Neural progenitor cell (in vitro differentiated cells): ENCODE data around the gene TRAPPC2. TPM values are rescaled to one million over a fixed set of nuclear protein-coding genes. Genes with fewer than 3 reads are reported as not detected.
"Not testable (repeated sequence)": the region's sequence is repeated elsewhere in the genome, so short reads cannot be mapped to it uniquely, and the experiment has no call there.

ENCODE experiments used
- DNase-seq: peaks from one replicate; pipeline ENCODE4 v3.0.0-alpha.2; 2016; ENCODE audit warnings: low spot score
- H2AFZ ChIP-seq: fragments of 200-600 bp; sonication (generic); replicated peaks from 2 replicates; pipeline ENCODE4 v1.6.1; 2016; ENCODE audit warnings: antibody characterized with exemption
- H3F3A ChIP-seq: fragments of 200-600 bp; sonication (generic); 2 replicates; pipeline ENCODE4 v1.6.1; 2016; ENCODE audit warnings: antibody characterized with exemption, low read depth
- H3K27ac ChIP-seq: fragments of 200-600 bp; sonication (generic); 2 replicates; pipeline ENCODE4 v1.5.1; 2016; ENCODE audit warnings: mild to moderate bottlenecking
- H3K27me3 ChIP-seq: fragments of 200-600 bp; sonication (generic); 2 replicates; pipeline ENCODE4 v1.6.1; 2016; ENCODE audit warnings: mild to moderate bottlenecking, moderate library complexity
- H3K36me3 ChIP-seq: fragments of 200-600 bp; sonication (generic); 2 replicates; pipeline ENCODE4 v1.5.1; 2016
- H3K4me1 ChIP-seq: fragments of 200-600 bp; sonication (generic); 2 replicates; pipeline ENCODE4 v1.6.1; 2016; ENCODE audit warnings: mixed run types
- H3K4me2 ChIP-seq: fragments of 200-600 bp; sonication (generic); 2 replicates; pipeline ENCODE4 v1.6.1; 2016
- H3K4me3 ChIP-seq: fragments of 200-600 bp; sonication (generic); 2 replicates; pipeline ENCODE4 v1.5.1; 2016
- H3K79me2 ChIP-seq: fragments of 200-600 bp; sonication (generic); 2 replicates; pipeline ENCODE4 v1.6.1; 2016; ENCODE audit warnings: low read depth
- H3K9ac ChIP-seq: fragments of 200-600 bp; sonication (generic); 2 replicates; pipeline ENCODE4 v1.6.1; 2016
- H3K9me3 ChIP-seq: fragments of 200-600 bp; sonication (generic); 2 replicates; pipeline ENCODE4 v1.5.1; 2016; ENCODE audit warnings: low read depth
- H4K20me1 ChIP-seq: fragments of 200-600 bp; sonication (generic); 2 replicates; pipeline ENCODE4 v1.6.1; 2016; ENCODE audit warnings: low read depth
- H3K27ac Mint-ChIP-seq: 3 replicates; pipeline ENCODE4 v1.8.0; 2021; ENCODE audit warnings: mixed read lengths
- H3K27me3 Mint-ChIP-seq: 2 replicates; pipeline ENCODE4 v1.8.0; 2022; ENCODE audit warnings: low read depth, mild to moderate bottlenecking, inconsistent platforms, moderate library complexity, mixed read lengths; ENCODE audit not compliant: insufficient read depth
- H3K36me3 Mint-ChIP-seq: 3 replicates; pipeline ENCODE4 v1.8.0; 2021; ENCODE audit warnings: mixed read lengths
- H3K4me1 Mint-ChIP-seq: 3 replicates; pipeline ENCODE4 v1.8.0; 2021; ENCODE audit warnings: mixed read lengths
- H3K4me3 Mint-ChIP-seq: 3 replicates; pipeline ENCODE4 v1.8.0; 2021; ENCODE audit warnings: mild to moderate bottlenecking, moderate library complexity, mixed read lengths
- H3K9me3 Mint-ChIP-seq: 3 replicates; pipeline ENCODE4 v1.8.0; 2020; ENCODE audit warnings: mixed read lengths
- EZH2 ChIP-seq: fragments of 200-600 bp; sonication (generic); IDR thresholded peaks from 2 replicates; pipeline ENCODE4 v1.6.1; 2017; ENCODE audit warnings: antibody characterized with exemption, mild to moderate bottlenecking, moderate library complexity
- EZH2phosphoT487 ChIP-seq: fragments of 200-600 bp; sonication (generic); IDR thresholded peaks from 2 replicates; pipeline ENCODE4 v1.6.1; 2017; ENCODE audit warnings: antibody characterized with exemption
- total RNA-seq: library from RNA; depleted of rRNA; stranded (reverse); fragments of >200 nt; gene quantifications from 2 replicates; pipeline ENCODE4 v1.2.3, GENCODE V29; 2015; ENCODE audit warnings: low replicate concordance
- TF ChIP-seq, protein P1 (sequence below): fragments of 200-600 bp; sonication (generic); IDR thresholded peaks from 2 replicates; pipeline ENCODE4 v1.5.1; 2017; ENCODE audit warnings: antibody characterized with exemption, mild to moderate bottlenecking

TRAPPC2 gene
- total RNA-seq, 1 donor from 2014 or later = 31.6 TPM

GRCh38 chrX:13681595-13681994, 52.8 kb downstream of the TRAPPC2 start:
- Mint-ChIP-seq H3K4me3 (no peak overlapping the region), H3K9me3 (peaks cover 2% of the 10 kb centered on the region), H3K27me3 (no peaks in the 10 kb centered on the region), H3K4me1 (no peaks in the 10 kb centered on the region), H3K36me3 (no peaks in the 10 kb centered on the region), H3K27ac (no peak overlapping the region)
- Histone ChIP-seq H3K4me2 (no peak overlapping the region), H2AFZ (no peak overlapping the region), H3K27ac (no peak overlapping the region), H3K36me3 (no peaks in the 10 kb centered on the region), H3K9ac (no peak overlapping the region), H3K4me1 (no peaks in the 10 kb centered on the region), H3K27me3 (no peaks in the 10 kb centered on the region), H3F3A (no peaks in the 10 kb centered on the region), H3K9me3 (no peaks in the 10 kb centered on the region), H4K20me1 (no peaks in the 10 kb centered on the region), H3K79me2 (no peaks in the 10 kb centered on the region), H3K4me3 (no peak overlapping the region)
- TF ChIP-seq EZH2phosphoT487 (no peak), EZH2 (no peak)
- TF ChIP-seq, protein P1, sequence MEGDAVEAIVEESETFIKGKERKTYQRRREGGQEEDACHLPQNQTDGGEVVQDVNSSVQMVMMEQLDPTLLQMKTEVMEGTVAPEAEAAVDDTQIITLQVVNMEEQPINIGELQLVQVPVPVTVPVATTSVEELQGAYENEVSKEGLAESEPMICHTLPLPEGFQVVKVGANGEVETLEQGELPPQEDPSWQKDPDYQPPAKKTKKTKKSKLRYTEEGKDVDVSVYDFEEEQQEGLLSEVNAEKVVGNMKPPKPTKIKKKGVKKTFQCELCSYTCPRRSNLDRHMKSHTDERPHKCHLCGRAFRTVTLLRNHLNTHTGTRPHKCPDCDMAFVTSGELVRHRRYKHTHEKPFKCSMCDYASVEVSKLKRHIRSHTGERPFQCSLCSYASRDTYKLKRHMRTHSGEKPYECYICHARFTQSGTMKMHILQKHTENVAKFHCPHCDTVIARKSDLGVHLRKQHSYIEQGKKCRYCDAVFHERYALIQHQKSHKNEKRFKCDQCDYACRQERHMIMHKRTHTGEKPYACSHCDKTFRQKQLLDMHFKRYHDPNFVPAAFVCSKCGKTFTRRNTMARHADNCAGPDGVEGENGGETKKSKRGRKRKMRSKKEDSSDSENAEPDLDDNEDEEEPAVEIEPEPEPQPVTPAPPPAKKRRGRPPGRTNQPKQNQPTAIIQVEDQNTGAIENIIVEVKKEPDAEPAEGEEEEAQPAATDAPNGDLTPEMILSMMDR = no peak
- no peak for DNase-seq

GRCh38 chrX:13679700-13680099, 54.7 kb downstream of the TRAPPC2 start:
- not testable (repeated sequence) for H3K4me2 ChIP-seq, H3K79me2 ChIP-seq, H3K27me3 ChIP-seq, H3K27ac Mint-ChIP-seq, H3K4me1 ChIP-seq, H3F3A ChIP-seq, H3K4me1 Mint-ChIP-seq, H3K9ac ChIP-seq, H3K9me3 Mint-ChIP-seq, H3K27me3 Mint-ChIP-seq, H3K27ac ChIP-seq, DNase-seq, H3K36me3 ChIP-seq, H2AFZ ChIP-seq, H3K36me3 Mint-ChIP-seq, H3K4me3 Mint-ChIP-seq, H4K20me1 ChIP-seq, H3K4me3 ChIP-seq, H3K9me3 ChIP-seq

DNA sequence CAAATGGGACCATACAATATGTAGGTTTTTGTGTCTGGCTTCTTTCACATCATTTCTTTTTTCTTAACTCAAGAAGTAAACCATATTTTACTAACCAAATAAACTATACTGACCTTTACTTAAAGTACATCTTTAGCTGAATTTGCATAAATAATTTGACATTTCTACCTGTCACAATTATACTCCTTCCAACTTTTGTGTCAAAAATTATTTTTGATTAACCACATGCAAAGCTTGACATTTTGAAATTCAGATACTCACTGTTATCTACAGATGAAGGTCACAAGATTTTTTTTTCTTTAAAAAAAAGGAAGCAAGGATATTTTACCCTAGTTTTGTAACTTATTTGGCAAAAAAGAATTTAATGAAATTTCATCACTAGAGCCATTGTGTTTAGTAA, 57.5 kb downstream of the TRAPPC2 start:
- no peaks in the 10 kb centered on the region for H3F3A ChIP-seq
- H3K4me3 ChIP-seq = no peak overlapping the region
- no peaks in the 10 kb centered on the region for H3K36me3 Mint-ChIP-seq
- no peaks in the 10 kb centered on the region for H3K9me3 ChIP-seq
- H3K9me3 Mint-ChIP-seq = peaks cover 2% of the 10 kb centered on the region
- no peaks in the 10 kb centered on the region for H3K4me1 Mint-ChIP-seq
- H2AFZ ChIP-seq = no peak overlapping the region
- no peak overlapping the region for H3K27ac Mint-ChIP-seq
- H3K4me3 Mint-ChIP-seq = no peak overlapping the region
- no peaks in the 10 kb centered on the region for H3K4me1 ChIP-seq
- H3K79me2 ChIP-seq = no peaks in the 10 kb centered on the region
- H3K9ac ChIP-seq = no peak overlapping the region
- no peaks in the 10 kb centered on the region for H3K36me3 ChIP-seq
- no peak overlapping the region for H3K4me2 ChIP-seq
- H3K27ac ChIP-seq = no peak overlapping the region
- DNase-seq = no peak
- H4K20me1 ChIP-seq = no peaks in the 10 kb centered on the region
- TF ChIP-seq EZH2 = no peak
- H3K27me3 Mint-ChIP-seq = no peaks in the 10 kb centered on the region
- H3K27me3 ChIP-seq = no peaks in the 10 kb centered on the region

DNA sequence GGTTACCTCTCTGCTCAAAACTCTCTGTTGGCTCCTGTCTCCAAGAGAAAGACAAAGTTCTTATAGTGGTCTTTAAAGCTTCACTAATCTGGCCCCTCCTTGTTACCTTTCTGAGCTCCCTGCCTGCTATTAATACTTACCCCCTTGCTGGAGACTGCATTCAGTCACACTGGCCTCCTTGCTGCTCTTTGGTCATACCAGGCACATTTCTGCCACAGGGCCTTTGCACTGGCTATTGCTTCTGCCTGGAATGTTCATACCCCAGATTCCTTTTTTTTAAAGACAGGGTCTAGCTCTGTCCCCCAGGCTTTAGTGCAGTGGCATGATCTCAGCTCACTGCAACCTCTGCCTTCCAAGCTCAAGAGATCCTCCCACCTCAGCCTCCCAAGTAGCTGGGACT, 61.4 kb downstream of the TRAPPC2 start:
- Histone ChIP-seq H3K4me1 (no peaks in the 10 kb centered on the region), H3K4me2 (no peak overlapping the region), H3K27ac (no peak overlapping the region), H3K27me3 (no peaks in the 10 kb centered on the region), H4K20me1 (no peaks in the 10 kb centered on the region), H3F3A (no peaks in the 10 kb centered on the region), H3K9me3 (no peaks in the 10 kb centered on the region), H3K4me3 (no peak overlapping the region), H2AFZ (no peak overlapping the region), H3K9ac (no peak overlapping the region), H3K79me2 (no peaks in the 10 kb centered on the region), H3K36me3 (no peaks in the 10 kb centered on the region)
- no peak for DNase-seq
- Mint-ChIP-seq H3K4me3 (no peak overlapping the region), H3K27me3 (peaks cover 2% of the 10 kb centered on the region), H3K36me3 (no peaks in the 10 kb centered on the region), H3K9me3 (no peaks in the 10 kb centered on the region), H3K27ac (no peak overlapping the region), H3K4me1 (no peaks in the 10 kb centered on the region)
- TF ChIP-seq EZH2 = no peak
- TF ChIP-seq, protein P1 = no peak
- TF ChIP-seq EZH2phosphoT487 = no peak
